Ascending aorta (tissue), 2 donors: ENCODE results near the gene NME7. TPM values are rescaled to one million over a fixed set of nuclear protein-coding genes. Genes with fewer than 3 reads are reported as not detected.

Experiments used
- DNase-seq, 2 donors: peaks; one replicate each; pipeline ENCODE4 v3.0.0-alpha.2; 2019; ENCODE audit warnings: low spot score in 2 of 2
- H3K27ac ChIP-seq, 2 donors: fragments of 200-600 bp; sonication (generic); one replicate each; pipeline ENCODE4 v1.5.1; 2016 to 2017; ENCODE audit warnings: mild to moderate bottlenecking in 1 of 2
- H3K27me3 ChIP-seq: fragments of 200-600 bp; sonication (generic); one replicate; pipeline ENCODE4 v1.5.1; 2017
- H3K36me3 ChIP-seq, 2 donors: fragments of 200-600 bp; sonication (generic); one replicate each; pipeline ENCODE4 v1.5.1; 2016
- H3K4me1 ChIP-seq, 2 donors: fragments of 200-600 bp; sonication (generic); one replicate each; pipeline ENCODE4 v1.5.1; 2016 to 2017; ENCODE audit warnings: mild to moderate bottlenecking in 1 of 2
- H3K4me3 ChIP-seq, 2 donors: fragments of 200-600 bp; sonication (generic); one replicate each; pipeline ENCODE4 v1.5.1; 2016 to 2017; ENCODE audit warnings: mild to moderate bottlenecking in 1 of 2
- H3K9me3 ChIP-seq, 2 donors: fragments of 200-600 bp; sonication (generic); one replicate each; pipeline ENCODE4 v1.5.1; 2016
- intact Hi-C: fragments of 100-400 bp; cut with DNase I; formaldehyde crosslinking; loops from one replicate; pipeline ENCODE4 v1.15.1; 2023
- total RNA-seq: library from RNA; depleted of rRNA; stranded (reverse); fragments of >200 nt; gene quantifications from one replicate; pipeline ENCODE4 v1.1.0, GENCODE V29; 2016
- TF ChIP-seq, protein P1 (sequence below), 3 experiments: fragments of 200-600 bp in 2 of 3; fragments of 450-650 bp in 1 of 3; sonication (generic) in 2 of 3; IDR thresholded peaks; one replicate each; pipeline ENCODE4 v1.5.1; 2016 to 2019; ENCODE audit warnings: antibody characterized with exemption in 3 of 3, mild to moderate bottlenecking in 1 of 3, moderate library complexity in 1 of 3

Gene NME7
- total RNA-seq, 1 donor from 2014 or later = 4.9 TPM

DNA sequence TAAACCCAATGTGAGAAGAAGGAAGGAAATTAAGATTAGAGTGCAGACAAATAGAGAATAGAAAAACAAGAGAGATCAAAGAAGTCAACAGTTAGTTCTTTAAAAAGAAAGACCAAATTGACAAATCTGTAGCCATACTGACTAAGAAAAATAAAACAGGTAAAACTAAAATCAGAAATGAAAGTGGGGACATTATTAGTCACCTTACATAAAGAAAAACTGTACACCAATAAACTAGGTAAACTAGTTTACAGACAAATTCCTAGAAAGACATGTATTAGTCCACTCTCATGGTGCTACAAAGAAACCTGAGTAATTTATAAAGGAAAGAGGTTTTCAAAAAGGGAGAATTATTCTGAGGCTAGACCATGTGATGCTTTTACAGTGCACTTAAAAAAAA is 22.7 kb upstream of the NME7 start:
- no peak overlapping the region for H3K27ac ChIP-seq
- no peaks in the 10 kb centered on the region for H3K27me3 ChIP-seq
- no peak for DNase-seq
- H3K36me3 ChIP-seq = peaks cover 29 to 79% of the 10 kb centered on the region in 2 donors
- TF ChIP-seq, protein P1, sequence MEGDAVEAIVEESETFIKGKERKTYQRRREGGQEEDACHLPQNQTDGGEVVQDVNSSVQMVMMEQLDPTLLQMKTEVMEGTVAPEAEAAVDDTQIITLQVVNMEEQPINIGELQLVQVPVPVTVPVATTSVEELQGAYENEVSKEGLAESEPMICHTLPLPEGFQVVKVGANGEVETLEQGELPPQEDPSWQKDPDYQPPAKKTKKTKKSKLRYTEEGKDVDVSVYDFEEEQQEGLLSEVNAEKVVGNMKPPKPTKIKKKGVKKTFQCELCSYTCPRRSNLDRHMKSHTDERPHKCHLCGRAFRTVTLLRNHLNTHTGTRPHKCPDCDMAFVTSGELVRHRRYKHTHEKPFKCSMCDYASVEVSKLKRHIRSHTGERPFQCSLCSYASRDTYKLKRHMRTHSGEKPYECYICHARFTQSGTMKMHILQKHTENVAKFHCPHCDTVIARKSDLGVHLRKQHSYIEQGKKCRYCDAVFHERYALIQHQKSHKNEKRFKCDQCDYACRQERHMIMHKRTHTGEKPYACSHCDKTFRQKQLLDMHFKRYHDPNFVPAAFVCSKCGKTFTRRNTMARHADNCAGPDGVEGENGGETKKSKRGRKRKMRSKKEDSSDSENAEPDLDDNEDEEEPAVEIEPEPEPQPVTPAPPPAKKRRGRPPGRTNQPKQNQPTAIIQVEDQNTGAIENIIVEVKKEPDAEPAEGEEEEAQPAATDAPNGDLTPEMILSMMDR (IDR thresholded peaks at IDR 0.05) = no peak
- intact Hi-C loops = no loop called here
- no peaks in the 10 kb centered on the region for H3K9me3 ChIP-seq
- H3K4me3 ChIP-seq = no peak overlapping the region
- H3K4me1 ChIP-seq = no peaks in the 10 kb centered on the region

DNA sequence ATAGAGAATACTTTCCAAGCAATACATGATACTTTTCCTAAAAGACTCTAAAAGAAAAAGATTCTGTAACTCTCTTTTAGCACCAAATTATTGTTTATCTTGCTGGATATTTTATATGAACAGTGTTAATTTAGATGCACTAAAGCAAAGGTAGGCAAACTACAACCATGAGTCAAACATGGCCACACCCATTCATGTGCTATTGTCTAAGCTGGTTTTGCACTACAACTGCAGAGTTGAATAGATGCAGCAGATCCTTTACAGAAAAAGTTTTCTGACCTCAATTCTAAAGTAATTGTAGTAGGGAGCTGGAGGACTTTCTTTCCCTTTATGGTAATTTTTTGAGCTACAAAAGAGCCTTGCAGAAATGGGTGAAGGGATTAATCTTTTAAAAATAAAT is 19.8 kb upstream of the NME7 start:
- peaks cover 55 to 86% of the 10 kb centered on the region in 2 donors for H3K36me3 ChIP-seq
- H3K4me1 ChIP-seq = no peaks in the 10 kb centered on the region
- H3K27ac ChIP-seq = no peak overlapping the region
- TF ChIP-seq, protein P1 (IDR thresholded peaks at IDR 0.05) = no peak
- no peaks in the 10 kb centered on the region for H3K27me3 ChIP-seq
- DNase-seq = no peak
- no peaks in the 10 kb centered on the region for H3K9me3 ChIP-seq
- no peak overlapping the region for H3K4me3 ChIP-seq
- intact Hi-C loops = no loop called here

DNA sequence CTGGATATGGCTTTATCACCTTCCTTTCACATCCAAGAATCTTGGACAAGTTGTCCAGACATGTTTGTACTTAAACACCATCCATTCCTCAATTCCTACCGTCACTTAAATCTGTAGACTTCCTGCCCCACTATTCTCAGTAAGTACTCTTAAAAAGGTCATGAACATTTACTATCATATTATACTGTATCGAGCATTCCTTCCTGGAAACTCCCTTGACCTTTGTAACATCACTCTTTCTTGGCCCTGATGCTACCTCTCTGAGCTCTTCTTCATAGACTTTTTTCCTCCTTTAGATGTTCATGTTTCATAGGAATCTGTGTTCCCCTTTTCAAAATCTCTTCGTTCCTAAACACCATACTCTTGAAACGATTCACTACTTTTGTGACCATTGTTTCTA is 15.9 kb upstream of the NME7 start:
- H3K36me3 ChIP-seq = peaks cover 40 to 86% of the 10 kb centered on the region in 2 donors
- H3K9me3 ChIP-seq = no peaks in the 10 kb centered on the region
- no peak for DNase-seq
- no peaks in the 10 kb centered on the region for H3K27me3 ChIP-seq
- H3K27ac ChIP-seq = no peak overlapping the region
- intact Hi-C loops = no loop called here
- H3K4me3 ChIP-seq = no peak overlapping the region
- TF ChIP-seq, protein P1 (IDR thresholded peaks at IDR 0.05) = no peak
- H3K4me1 ChIP-seq = no peaks in the 10 kb centered on the region

DNA sequence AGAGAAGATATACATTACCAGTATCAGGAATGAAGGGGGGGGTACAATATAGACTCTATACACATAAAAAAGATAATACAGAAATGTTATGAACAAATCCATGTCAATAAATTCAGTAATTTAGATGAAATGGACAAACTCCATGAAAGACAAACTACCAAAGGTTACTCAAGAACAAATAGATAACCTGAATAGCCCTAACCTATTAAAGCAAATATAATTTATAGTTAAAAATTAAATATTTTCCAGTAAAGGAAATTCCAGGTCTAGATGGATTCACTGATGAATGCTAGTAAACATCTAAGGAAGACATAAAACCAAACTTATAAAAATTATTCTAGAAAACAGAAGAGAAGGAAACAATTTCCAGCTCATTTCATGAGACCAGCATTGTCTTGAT is 13.6 kb upstream of the NME7 start:
- Histone ChIP-seq H3K36me3 (peaks cover 52 to 90% of the 10 kb centered on the region in 2 donors), H3K4me3 (no peak overlapping the region), H3K9me3 (no peaks in the 10 kb centered on the region), H3K4me1 (no peaks in the 10 kb centered on the region), H3K27me3 (no peaks in the 10 kb centered on the region), H3K27ac (no peak overlapping the region)
- intact Hi-C loops = no loop called here
- no peak for DNase-seq
- TF ChIP-seq, protein P1 (IDR thresholded peaks at IDR 0.05) = no peak

DNA sequence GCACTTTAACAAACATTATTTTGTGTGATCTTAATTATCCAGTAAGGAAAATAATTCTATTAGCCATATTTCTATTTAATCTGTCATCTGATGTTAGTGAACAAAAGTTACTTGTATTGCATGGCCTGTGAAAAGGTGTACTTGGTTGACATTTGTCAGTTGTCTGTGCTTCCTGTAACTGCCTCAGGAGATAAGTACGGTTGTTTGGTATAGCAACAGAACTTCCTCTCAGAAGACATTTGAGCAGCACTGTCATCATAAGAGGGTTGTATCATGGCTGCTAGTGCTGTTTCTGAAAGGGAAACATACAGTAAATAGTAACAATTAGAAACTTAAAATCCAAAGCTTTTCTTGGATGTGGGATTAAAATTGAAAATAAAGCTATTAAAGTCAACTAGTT is 3.8 kb upstream of the NME7 start:
- intact Hi-C loops = no loop called here
- H3K27ac ChIP-seq = no peak overlapping the region
- peaks cover 2 to 24% of the 10 kb centered on the region in 2 donors for H3K36me3 ChIP-seq
- H3K4me1 ChIP-seq = peaks cover 0 to 6% of the 10 kb centered on the region in 2 donors
- H3K9me3 ChIP-seq = no peaks in the 10 kb centered on the region
- no peak overlapping the region for H3K4me3 ChIP-seq
- TF ChIP-seq, protein P1 (IDR thresholded peaks at IDR 0.05) = no peak
- H3K27me3 ChIP-seq = no peaks in the 10 kb centered on the region
- no peak for DNase-seq

DNA sequence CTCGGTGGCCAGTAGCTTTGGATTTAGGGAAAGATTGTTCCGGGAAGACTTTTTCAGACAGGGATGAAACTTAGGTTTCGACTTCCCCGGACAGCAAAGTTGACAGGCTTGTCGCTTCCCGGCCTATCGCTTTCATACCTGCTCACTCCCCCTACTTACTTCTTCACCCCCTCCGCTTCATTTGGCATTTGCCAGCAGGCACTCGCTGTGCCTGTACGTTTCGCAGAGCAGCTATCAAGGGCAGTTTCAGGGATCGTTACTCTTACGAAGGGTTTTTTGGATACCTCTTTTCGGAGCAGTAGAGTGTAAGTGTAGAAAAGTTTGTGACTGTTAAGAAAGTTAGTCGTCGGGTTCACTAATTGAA is 791 bp upstream of the NME7 start:
- intact Hi-C loops = loop anchor here (5.0 to 10.0 kb wide), 5 partner anchors 179 to 1141 kb away; partner anchors contain the start of genes ATP1B1, METTL18 and SFT2D2
- DNase-seq = no peak
- H3K36me3 ChIP-seq = peaks cover 0 to 18% of the 10 kb centered on the region in 2 donors
- H3K4me3 ChIP-seq = peak overlapping the region; percentile 84 to 90
- no peaks in the 10 kb centered on the region for H3K27me3 ChIP-seq
- TF ChIP-seq, protein P1 (IDR thresholded peaks at IDR 0.05) = no peak
- H3K4me1 ChIP-seq = peaks cover 0 to 6% of the 10 kb centered on the region in 2 donors
- H3K9me3 ChIP-seq = no peaks in the 10 kb centered on the region
- peak overlapping the region; percentile 64 to 80 for H3K27ac ChIP-seq
